Neural cell (in vitro differentiated cells): ENCODE measurements around the gene RAB11FIP4. TPM values are rescaled to one million over a fixed set of nuclear protein-coding genes. Genes with fewer than 3 reads are reported as not detected.
"Not testable (repeated sequence)": the region's sequence is repeated elsewhere in the genome, so short reads cannot be mapped to it uniquely, and the experiment has no call there.

Experiments used
- H2AFZ ChIP-seq: fragments of 200-600, 300-800 bp; sonication (generic), shearing (Covaris generic); 2 replicates; pipeline ENCODE4 v1.6.0; 2014; ENCODE audit warnings: low read depth, mild to moderate bottlenecking, antibody characterized with exemption, low read length, moderate library complexity
- H3F3A ChIP-seq: fragments of 200-600 bp; shearing (Covaris generic); 2 replicates; pipeline ENCODE4 v1.6.1; 2016; ENCODE audit warnings: mild to moderate bottlenecking, moderate library complexity, mixed read lengths, antibody characterized with exemption, low read length; ENCODE audit not compliant: insufficient read depth, poor library complexity, severe bottlenecking
- H3K27ac ChIP-seq: fragments of 200-600, 300-800 bp; sonication (generic), shearing (Covaris generic); 2 replicates; pipeline ENCODE4 v1.5.1; 2014; ENCODE audit warnings: mild to moderate bottlenecking, low read length, moderate library complexity
- H3K27me3 ChIP-seq: fragments of 300-800, 200-600 bp; sonication (generic), shearing (Covaris generic); 2 replicates; pipeline ENCODE4 v1.6.0; 2014; ENCODE audit warnings: mild to moderate bottlenecking, low read depth, low read length, moderate library complexity; ENCODE audit not compliant: insufficient read depth
- H3K36me3 ChIP-seq: fragments of 300-800, 200-600 bp; sonication (generic), shearing (Covaris generic); 2 replicates; pipeline ENCODE4 v1.5.1; 2014; ENCODE audit warnings: mild to moderate bottlenecking, antibody characterized with exemption, low read length, moderate library complexity; ENCODE audit not compliant: insufficient read depth
- H3K4me2 ChIP-seq: fragments of 300-800, 200-600 bp; sonication (generic), shearing (Covaris generic); 2 replicates; pipeline ENCODE4 v1.6.0; 2014; ENCODE audit warnings: mild to moderate bottlenecking, low read length
- H3K4me3 ChIP-seq: fragments of 300-800, 200-600 bp; sonication (generic), shearing (Covaris generic); 2 replicates; pipeline ENCODE4 v1.5.1; 2014; ENCODE audit warnings: mild to moderate bottlenecking, low read length, moderate library complexity
- H3K79me2 ChIP-seq: fragments of 200-600 bp; shearing (Covaris generic); replicated peaks from 2 replicates; pipeline ENCODE4 v1.6.0; 2014; ENCODE audit warnings: mild to moderate bottlenecking, low read length, moderate library complexity; ENCODE audit not compliant: insufficient read depth
- H3K9ac ChIP-seq: fragments of 300-800, 200-600 bp; sonication (generic), shearing (Covaris generic); 2 replicates; pipeline ENCODE4 v1.6.1; 2016; ENCODE audit warnings: mild to moderate bottlenecking, low read length, mixed read lengths
- H3K9me2 ChIP-seq: fragments of 200-600 bp; shearing (Covaris generic); 2 replicates; pipeline ENCODE4 v1.6.1; 2016; ENCODE audit warnings: mild to moderate bottlenecking, low read length, mixed read lengths; ENCODE audit not compliant: insufficient read depth
- H3K9me3 ChIP-seq: fragments of 200-600, 300-800 bp; sonication (generic), shearing (Covaris generic); 2 replicates; pipeline ENCODE4 v1.6.1; 2016; ENCODE audit warnings: mild to moderate bottlenecking, mixed run types, low read length, moderate library complexity, mixed read lengths
- H4K20me1 ChIP-seq: fragments of 200-600 bp; shearing (Covaris generic); 2 replicates; pipeline ENCODE4 v1.6.1; 2016; ENCODE audit warnings: mild to moderate bottlenecking, mixed run types; ENCODE audit not compliant: insufficient read depth
- CTCF ChIP-seq: fragments of 450-650 bp; IDR thresholded peaks from 2 replicates; pipeline ENCODE4 v1.5.1; 2014; ENCODE audit warnings: antibody characterized with exemption, mild to moderate bottlenecking, moderate library complexity; ENCODE audit not compliant: poor library complexity, severe bottlenecking
- EP300 ChIP-seq: fragments of 450-650 bp; conservative IDR thresholded peaks from 2 replicates; pipeline ENCODE4 v1.6.1; 2014; ENCODE audit warnings: antibody characterized with exemption, mild to moderate bottlenecking, moderate library complexity; ENCODE audit not compliant: poor library complexity, severe bottlenecking
- EZH2 ChIP-seq: fragments of 200-600, 300-800 bp; shearing (Covaris generic), sonication (generic); IDR thresholded peaks from 2 replicates; pipeline ENCODE4 v1.6.1; 2014; ENCODE audit warnings: antibody characterized with exemption, low read length, borderline replicate concordance, mild to moderate bottlenecking; ENCODE audit not compliant: insufficient read depth, poor library complexity, severe bottlenecking
- MXI1 ChIP-seq: fragments of 450-650 bp; conservative IDR thresholded peaks from 2 replicates; pipeline ENCODE4 v1.6.1; 2014; ENCODE audit warnings: antibody characterized with exemption, mild to moderate bottlenecking; ENCODE audit not compliant: poor library complexity, severe bottlenecking
- POLR2AphosphoS5 ChIP-seq: IDR thresholded peaks from 2 replicates; pipeline ENCODE4 v1.6.1; 2012
- RAD21 ChIP-seq: fragments of 450-650 bp; conservative IDR thresholded peaks from 2 replicates; pipeline ENCODE4 v1.6.1; 2014; ENCODE audit warnings: antibody characterized with exemption, mild to moderate bottlenecking, moderate library complexity
- REST ChIP-seq: IDR thresholded peaks from 2 replicates; pipeline ENCODE4 v1.6.1; 2012; ENCODE audit warnings: borderline replicate concordance
- SMC3 ChIP-seq: fragments of 450-650 bp; conservative IDR thresholded peaks from 2 replicates; pipeline ENCODE4 v1.6.1; 2014; ENCODE audit warnings: antibody characterized with exemption, mild to moderate bottlenecking, moderate library complexity; ENCODE audit not compliant: poor library complexity
- TAF1 ChIP-seq: IDR thresholded peaks from 2 replicates; pipeline ENCODE4 v1.6.1; 2012; ENCODE audit warnings: low read depth
- polyA minus RNA-seq: library from RNA; depleted of rRNA, polyadenylated mRNA; stranded (reverse); fragments of >200 nt; gene quantifications from 2 replicates; pipeline ENCODE4 v1.2.3, GENCODE V29; 2014
- polyA plus RNA-seq: library from polyadenylated mRNA; depleted of rRNA; stranded (reverse); fragments of >200 nt; gene quantifications from 2 replicates; pipeline ENCODE4 v1.2.3, GENCODE V29; 2014

Gene RAB11FIP4
- polyA plus RNA-seq (14.4 and 25.1 TPM in 2 replicates), polyA minus RNA-seq (49.3 and 59.6 TPM in 2 replicates)

GRCh38 chr17:31391496-31391949 lies at the start of gene RAB11FIP4:
Gene RAB11FIP4 (plus strand): TSS chr17:31391675. CDS start chr17:31391853, 178 bp downstream.
- no peaks in the 10 kb centered on the region for H3K9me2 ChIP-seq
- TF ChIP-seq EP300 (no peak), SMC3 (no peak), MXI1 (no peak), REST (no peak), RAD21 (no peak), POLR2AphosphoS5 (peak; percentile 14), EZH2 (no peak), CTCF (no peak)
- no peaks in the 10 kb centered on the region for H3K79me2 ChIP-seq
- peak within 1 kb of the TSS; percentile 56 for H2AFZ ChIP-seq
- H3K4me3 ChIP-seq, result peak within 1 kb of the TSS; percentile 63
- peaks cover 21% of the 10 kb centered on the region for H3K27me3 ChIP-seq
- H3K36me3 ChIP-seq, result no peaks in the 10 kb centered on the region
- H3K4me2 ChIP-seq, result no peak within 1 kb of the TSS
- H3F3A ChIP-seq, result no peaks in the 10 kb centered on the region
- no peak within 1 kb of the TSS for H3K27ac ChIP-seq
- H4K20me1 ChIP-seq, result no peaks in the 10 kb centered on the region
- peak within 1 kb of the TSS; percentile 59 for H3K9ac ChIP-seq
- no peaks in the 10 kb centered on the region for H3K9me3 ChIP-seq

- not testable (repeated sequence) for H3K27me3 ChIP-seq, H3K9ac ChIP-seq, H3K79me2 ChIP-seq, H3K27ac ChIP-seq, H3K9me3 ChIP-seq, H2AFZ ChIP-seq, H3K4me2 ChIP-seq, H4K20me1 ChIP-seq, H3K4me3 ChIP-seq, H3K9me2 ChIP-seq, H3K36me3 ChIP-seq, H3F3A ChIP-seq
Measured at GRCh38 chr17:31345191-31345747, 46.2 kb upstream of the RAB11FIP4 start.

- no peaks in the 10 kb centered on the region for H3K27me3 ChIP-seq
- no peaks in the 10 kb centered on the region for H3K79me2 ChIP-seq
- H3K27ac ChIP-seq, result no peak overlapping the region
- no peak overlapping the region for H2AFZ ChIP-seq
- H4K20me1 ChIP-seq, result no peaks in the 10 kb centered on the region
- peaks cover 4% of the 10 kb centered on the region for H3K36me3 ChIP-seq
- H3K4me2 ChIP-seq, result no peak overlapping the region
- H3K9me3 ChIP-seq, result no peaks in the 10 kb centered on the region
- TF ChIP-seq EZH2 (no peak), POLR2AphosphoS5 (no peak), TAF1 (no peak), EP300 (no peak), REST (no peak), SMC3 (no peak), CTCF (no peak), RAD21 (no peak), MXI1 (no peak)
- no peak overlapping the region for H3K9ac ChIP-seq
- H3K9me2 ChIP-seq, result no peaks in the 10 kb centered on the region
- H3F3A ChIP-seq, result no peaks in the 10 kb centered on the region
- H3K4me3 ChIP-seq, result no peak overlapping the region
Measured at GRCh38 chr17:31349454-31349853, 42.0 kb upstream of the RAB11FIP4 start.
